K562 (cell line): ENCODE data around the gene TMEM187. TPM values are rescaled to one million over a fixed set of nuclear protein-coding genes. Genes with fewer than 3 reads are reported as not detected.

Source experiments
- BRD9 ChIP-seq: fragments of 450-650 bp; IDR thresholded peaks from 2 replicates; pipeline ENCODE4 v1.6.1; 2018; ENCODE audit warnings: low read depth; ENCODE audit not compliant: partially characterized antibody
- EP400 ChIP-seq: fragments of 450-650 bp; IDR thresholded peaks from 2 replicates; pipeline ENCODE4 v1.6.1; 2017; ENCODE audit warnings: antibody characterized with exemption, mild to moderate bottlenecking, moderate library complexity
- HDAC8 ChIP-seq: fragments of 450-650 bp; IDR thresholded peaks from 2 replicates; pipeline ENCODE4 v1.6.1; 2016; ENCODE audit warnings: mild to moderate bottlenecking, missing genetic modification characterization, moderate library complexity, missing compliant biosample characterization
- HMG20B ChIP-seq: fragments of 250-450 bp; sonication (Bioruptor Pico); IDR thresholded peaks from 2 replicates; pipeline ENCODE4 v1.5.0; 2021; ENCODE audit warnings: mild to moderate bottlenecking
- SMAD1 ChIP-seq: fragments of 150-350 bp; IDR thresholded peaks from 2 replicates; pipeline ENCODE4 v1.6.1; 2014; ENCODE audit warnings: low read length, low read depth; ENCODE audit not compliant: partially characterized antibody
- TAF1 ChIP-seq: IDR thresholded peaks from 2 replicates; pipeline ENCODE4 v1.6.1; 2011; ENCODE audit warnings: mild to moderate bottlenecking, low read length, moderate library complexity; ENCODE audit not compliant: insufficient read depth, control insufficient read depth, severe bottlenecking; ENCODE audit errors: extremely low read depth
- TAF15 ChIP-seq: fragments of 200-400 bp; formaldehyde crosslinking; IDR thresholded peaks from 2 replicates; pipeline ENCODE4 v1.6.1; 2017; ENCODE audit warnings: mild to moderate bottlenecking, low read depth, low read length, moderate library complexity
- TOE1 ChIP-seq, 2 experiments: fragments of 450-650 bp in 1 of 2; sonication (generic) in 1 of 2; formaldehyde crosslinking in 1 of 2; IDR thresholded peaks; 2 replicates each; pipeline versions ENCODE4 v1.7.1 to v1.8.0; 2016 to 2022; ENCODE audit warnings: borderline replicate concordance in 2 of 2, mild to moderate bottlenecking in 2 of 2, antibody characterized with exemption in 1 of 2, inconsistent platforms in 1 of 2, low read depth in 1 of 2, missing genetic modification reagents in 1 of 2, moderate library complexity in 1 of 2
- ZBTB5 ChIP-seq: fragments of 450-650 bp; IDR thresholded peaks from 2 replicates; pipeline ENCODE4 v1.6.1; 2017; ENCODE audit warnings: antibody characterized with exemption
- ZNF609 ChIP-seq: sonication (generic); formaldehyde crosslinking; IDR thresholded peaks from 2 replicates; pipeline ENCODE4 v1.8.1; 2023; ENCODE audit warnings: missing genetic modification reagents, mild to moderate bottlenecking, borderline replicate concordance
- ZNF766 ChIP-seq: fragments of 200-800 bp; sonication (Bioruptor generic); conservative IDR thresholded peaks from 2 replicates; pipeline ENCODE4 v1.6.1; 2016; ENCODE audit warnings: missing genetic modification characterization, missing compliant biosample characterization
- polyA plus RNA-seq, 8 experiments: library from polyadenylated mRNA; depleted of rRNA in 4 of 8; stranded (reverse) in 5 of 8; unstranded in 3 of 8; fragments of >200 nt; fragmentation: Nextera tagmentation in 2 of 8; fragmentation: Illumina TruSeq in 1 of 8; extraction: Ambion mirVana in 2 of 8; extraction: Trizol in 1 of 8; gene quantifications; 2 replicates each; pipeline versions ENCODE4 v1.2.1 to v1.2.3, GENCODE V29; 2011 to 2014; ENCODE audit warnings: inconsistent platforms in 1 of 8, missing spikeins in 1 of 8
- total RNA-seq, 7 experiments: library from RNA; depleted of rRNA in 6 of 7; stranded (reverse); fragments of >200 nt in 6 of 7; fragmentation: Illumina TruSeq in 2 of 7; extraction: Trizol in 2 of 7; gene quantifications; 2 replicates each; pipeline versions ENCODE4 v1.2.1 to v1.2.3, GENCODE V29; 2011 to 2021; ENCODE audit warnings: low replicate concordance in 1 of 7
- TF ChIP-seq, protein P1 (sequence below): fragments of 450-650 bp; formaldehyde crosslinking; IDR thresholded peaks from 2 replicates; pipeline ENCODE4 v1.4.0; 2020; ENCODE audit warnings: mild to moderate bottlenecking, moderate library complexity

Gene TMEM187
- total and polyA plus RNA-seq, 9 of the 15 experiments (the other 6 are each of a cell fraction or from before 2014, with no cell fraction given), result 0.13 to 6.4 (median 1.6) TPM

DNA sequence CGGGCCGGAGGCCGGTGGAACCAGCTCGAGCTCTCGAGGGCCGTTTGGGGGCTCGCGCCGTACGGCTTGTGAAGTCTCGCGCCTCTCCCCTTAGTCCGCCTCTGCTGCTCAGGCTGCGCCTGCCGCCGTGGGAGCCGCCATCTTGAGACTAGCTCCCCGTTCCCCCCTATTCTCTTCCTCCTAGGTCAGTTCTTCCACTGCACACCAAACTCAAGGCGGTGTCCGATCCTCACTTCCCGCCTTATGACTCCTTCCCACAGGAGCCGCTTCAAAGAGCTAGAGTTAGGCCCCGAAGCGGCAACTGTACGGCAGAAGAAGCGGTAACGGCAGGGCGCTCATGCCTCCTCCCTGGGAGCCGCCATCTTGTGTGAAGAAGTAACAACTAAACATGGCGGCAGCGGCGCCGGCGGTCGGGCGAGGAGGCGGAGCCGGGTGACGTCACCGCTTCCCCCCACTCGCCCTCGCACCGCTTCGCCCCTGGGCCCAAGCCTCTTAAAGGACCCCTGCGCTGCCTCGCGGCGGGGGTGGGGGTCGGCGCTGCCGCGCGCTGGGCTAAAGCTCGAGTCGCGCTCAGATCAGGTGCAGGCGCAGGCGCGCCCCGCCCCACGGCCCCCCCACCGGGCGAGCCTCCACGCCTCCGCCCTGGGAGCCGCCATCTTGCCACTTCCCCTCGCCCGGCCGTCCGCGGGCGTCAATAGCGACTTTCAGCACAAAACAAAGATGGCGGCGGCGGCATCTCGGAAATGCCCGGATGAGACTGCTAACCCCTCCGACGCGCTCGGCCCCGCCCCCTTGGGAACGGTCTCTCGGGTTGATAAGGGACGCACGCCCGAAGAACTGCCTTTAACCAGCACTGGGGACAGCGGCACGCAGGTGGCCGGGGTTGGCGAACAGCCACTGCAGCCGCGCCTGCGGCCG, 845 bp upstream of the TMEM187 start, which contains the start of gene HCFC1 (continued):
- TF ChIP-seq TOE1 (IDR thresholded peaks at IDR 0.05; ENCODE audit: borderline replicate concordance), result no peak
- 0 out of 2 replicates have a peak, but pooled peaks have one; percentile 34 for TF ChIP-seq TOE1 (CRISPR knock-in tag; IDR thresholded peaks at IDR 0.05; ENCODE audit: borderline replicate concordance, low read depth)
- TF ChIP-seq ZNF609 (CRISPR knock-in tag), result peak; percentile 88; the same call in 1 of the 2 replicates
- TF ChIP-seq BRD9, result peak; percentile 46
- peak; percentile 86 for TF ChIP-seq TAF1
- no peak for TF ChIP-seq ZBTB5
- TF ChIP-seq SMAD1, result no peak
- peak; percentile 62; the same call in 1 of the 2 replicates for TF ChIP-seq ZNF766
- TF ChIP-seq, protein P1, sequence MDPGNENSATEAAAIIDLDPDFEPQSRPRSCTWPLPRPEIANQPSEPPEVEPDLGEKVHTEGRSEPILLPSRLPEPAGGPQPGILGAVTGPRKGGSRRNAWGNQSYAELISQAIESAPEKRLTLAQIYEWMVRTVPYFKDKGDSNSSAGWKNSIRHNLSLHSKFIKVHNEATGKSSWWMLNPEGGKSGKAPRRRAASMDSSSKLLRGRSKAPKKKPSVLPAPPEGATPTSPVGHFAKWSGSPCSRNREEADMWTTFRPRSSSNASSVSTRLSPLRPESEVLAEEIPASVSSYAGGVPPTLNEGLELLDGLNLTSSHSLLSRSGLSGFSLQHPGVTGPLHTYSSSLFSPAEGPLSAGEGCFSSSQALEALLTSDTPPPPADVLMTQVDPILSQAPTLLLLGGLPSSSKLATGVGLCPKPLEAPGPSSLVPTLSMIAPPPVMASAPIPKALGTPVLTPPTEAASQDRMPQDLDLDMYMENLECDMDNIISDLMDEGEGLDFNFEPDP (CRISPR knock-in tag), result no peak
- TF ChIP-seq TAF15, result no peak
- peak; percentile 91 for TF ChIP-seq HDAC8 (tag)
- no peak for TF ChIP-seq HMG20B
- peak; percentile 80 for TF ChIP-seq EP400
